Neuronal stem cell (in vitro differentiated cells): ENCODE data around the gene UBL7.

Source experiments
- DNase-seq: peaks from one replicate; pipeline ENCODE4 v3.0.0-alpha.2; 2013; ENCODE audit warnings: low spot score
- H2AFZ ChIP-seq: one replicate; pipeline ENCODE4 v1.6.1; 2013; ENCODE audit warnings: mild to moderate bottlenecking, low read length, inconsistent platforms
- H2AK5ac ChIP-seq: 2 replicates; pipeline ENCODE4 v1.6.1; 2013; ENCODE audit warnings: low read depth, mild to moderate bottlenecking, inconsistent platforms, low read length, moderate library complexity, mixed read lengths
- H2BK120ac ChIP-seq: 2 replicates; pipeline ENCODE4 v1.6.1; 2013; ENCODE audit warnings: low read depth, mild to moderate bottlenecking, inconsistent platforms, low read length, moderate library complexity, mixed read lengths
- H2BK12ac ChIP-seq: one replicate; pipeline ENCODE4 v1.6.1; 2013; ENCODE audit warnings: low read length, inconsistent platforms
- H2BK15ac ChIP-seq: 2 replicates; pipeline ENCODE4 v1.6.1; 2013; ENCODE audit warnings: mild to moderate bottlenecking, low read length, inconsistent platforms, mixed read lengths
- H2BK5ac ChIP-seq: one replicate; pipeline ENCODE4 v1.6.1; 2013; ENCODE audit warnings: inconsistent platforms, mild to moderate bottlenecking, low read length, moderate library complexity
- H3K14ac ChIP-seq: one replicate; pipeline ENCODE4 v1.6.1; 2013; ENCODE audit warnings: low read length, inconsistent platforms
- H3K18ac ChIP-seq: 2 replicates; pipeline ENCODE4 v1.6.1; 2013; ENCODE audit warnings: low read length, inconsistent platforms
- H3K23ac ChIP-seq: 2 replicates; pipeline ENCODE4 v1.6.1; 2013; ENCODE audit warnings: low read depth, mild to moderate bottlenecking, mixed read lengths, low read length, inconsistent platforms; ENCODE audit not compliant: poor library complexity
- H3K27ac ChIP-seq: replicated peaks from 3 replicates; pipeline ENCODE4 v1.5.1; 2013; ENCODE audit warnings: low read length, inconsistent platforms
- H3K27me3 ChIP-seq, 3 experiments: 2 replicates each; pipeline ENCODE4 v1.6.1; 2013; ENCODE audit warnings: low read length in 3 of 3, mild to moderate bottlenecking in 2 of 3, inconsistent platforms in 1 of 3, low read depth in 1 of 3, mixed read lengths in 1 of 3, moderate library complexity in 1 of 3; ENCODE audit not compliant: control insufficient read depth in 3 of 3, insufficient read depth in 3 of 3
- H3K36me3 ChIP-seq, 2 donors: replicated peaks in 1 of 2; 2 replicates each; pipeline ENCODE4 v1.6.1; 2013; ENCODE audit warnings: low read length in 2 of 2; ENCODE audit not compliant: control insufficient read depth in 2 of 2, insufficient read depth in 2 of 2
- H3K4ac ChIP-seq: 2 replicates; pipeline ENCODE4 v1.6.1; 2013; ENCODE audit warnings: inconsistent platforms, mild to moderate bottlenecking, low read length, moderate library complexity
- H3K4me1 ChIP-seq, 2 donors: 1 replicate in 1 of 2; 2 replicates in 1 of 2; pipeline ENCODE4 v1.6.1; 2013; ENCODE audit warnings: low read length in 2 of 2, low read depth in 1 of 2; ENCODE audit not compliant: control insufficient read depth in 2 of 2, insufficient read depth in 1 of 2
- H3K4me2 ChIP-seq: one replicate; pipeline ENCODE4 v1.6.1; 2013; ENCODE audit warnings: mild to moderate bottlenecking, low read length, inconsistent platforms; ENCODE audit not compliant: insufficient read depth, poor library complexity, severe bottlenecking
- H3K4me3 ChIP-seq, 2 donors: 2 replicates each; pipeline ENCODE4 v1.5.1; 2013; ENCODE audit warnings: low read length in 2 of 2, mild to moderate bottlenecking in 2 of 2, inconsistent platforms in 1 of 2, moderate library complexity in 1 of 2
- H3K79me1 ChIP-seq: one replicate; pipeline ENCODE4 v1.6.1; 2013; ENCODE audit warnings: low read depth, mild to moderate bottlenecking, inconsistent platforms, low read length, moderate library complexity
- H3K9ac ChIP-seq: one replicate; pipeline ENCODE4 v1.6.1; 2013; ENCODE audit warnings: mild to moderate bottlenecking, low read depth, low read length, inconsistent platforms; ENCODE audit not compliant: poor library complexity
- H3K9me3 ChIP-seq, 2 donors: replicated peaks in 1 of 2; 2 replicates each; pipeline versions ENCODE3 to v1.6.1; 2013; ENCODE audit warnings: low read length in 2 of 2, mild to moderate bottlenecking in 2 of 2, inconsistent platforms in 1 of 2, low read depth in 1 of 2, mixed read lengths in 1 of 2, moderate library complexity in 1 of 2; ENCODE audit not compliant: control insufficient read depth in 2 of 2, insufficient read depth in 1 of 2
- H4K8ac ChIP-seq: one replicate; pipeline ENCODE4 v1.6.1; 2013; ENCODE audit warnings: low read depth, mild to moderate bottlenecking, inconsistent platforms, low read length, moderate library complexity
- H4K91ac ChIP-seq: one replicate; pipeline ENCODE4 v1.6.1; 2013; ENCODE audit warnings: low read length, low read depth, mild to moderate bottlenecking, inconsistent platforms; ENCODE audit not compliant: poor library complexity
- WGBS, 2 donors: extraction: QIAGEN DNeasy Blood & Tissue Kit; methylation state at CpG; one replicate each; pipeline ENCODE4 v1.1.7; 2013; ENCODE audit warnings: missing lambda C conversion rate in 2 of 2, mixed read lengths in 1 of 2; ENCODE audit not compliant: insufficient read length in 2 of 2, insufficient replicate concordance in 1 of 2; ENCODE audit errors: extremely low coverage in 2 of 2; 5-methylcytosine and 5-hydroxymethylcytosine counted together

The UBL7 gene

DNA sequence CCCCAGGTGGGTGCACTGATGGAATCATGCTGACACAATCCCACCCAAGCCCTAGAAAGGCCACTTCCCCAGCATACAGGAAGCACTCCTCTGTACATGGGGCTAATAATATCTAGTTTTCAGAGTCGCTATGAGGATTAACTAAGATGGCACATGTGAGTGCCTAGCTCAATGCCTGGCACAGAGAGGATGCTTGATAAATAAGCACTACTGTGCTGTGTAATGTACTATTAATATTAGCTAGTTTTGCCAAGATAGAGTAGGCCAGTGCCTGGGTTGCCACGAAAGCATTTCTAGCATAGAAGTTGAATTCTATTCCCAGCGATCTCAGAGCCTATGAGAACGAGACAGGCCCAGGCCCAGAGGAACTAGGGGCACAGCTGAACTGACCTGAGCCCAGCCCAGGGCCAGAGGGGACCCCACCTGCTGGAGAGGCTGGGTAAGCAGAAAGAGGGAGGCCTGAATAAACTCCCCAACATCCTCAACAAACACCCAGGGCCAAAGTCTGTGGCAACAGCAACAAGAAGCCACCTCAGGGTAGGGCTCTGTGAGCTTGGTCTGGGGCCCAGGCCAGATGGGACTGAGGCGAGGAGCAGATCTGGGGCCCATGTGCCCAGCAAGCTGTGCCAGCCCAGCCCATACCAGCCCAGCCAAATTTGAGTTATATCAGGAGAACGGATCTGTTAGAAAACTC lies 19.6 kb downstream of the UBL7 start:
- DNase-seq: no peak
- no peak overlapping the region for H3K9ac ChIP-seq
- H3K79me1 ChIP-seq: no peaks in the 10 kb centered on the region
- H2AFZ ChIP-seq: no peak overlapping the region
- H3K4ac ChIP-seq: no peak overlapping the region
- no peak overlapping the region for H2BK12ac ChIP-seq
- no peak overlapping the region for H3K4me3 ChIP-seq
- no peak overlapping the region for H4K8ac ChIP-seq
- peaks cover 0 to 13% of the 10 kb centered on the region in 2 donors for H3K4me1 ChIP-seq
- WGBS, 2 donors: no CpG with 5 or more reads among the region's 6 CpGs
- no peak overlapping the region for H3K23ac ChIP-seq
- H3K27me3 ChIP-seq: peaks cover 0 to 18% (median 0%) of the 10 kb centered on the region in 3 experiments
- peaks cover 0 to 22% of the 10 kb centered on the region in 2 donors for H3K36me3 ChIP-seq
- H3K9me3 ChIP-seq: no peaks in the 10 kb centered on the region
- H3K14ac ChIP-seq: no peak overlapping the region
- no peak overlapping the region for H4K91ac ChIP-seq
- no peak overlapping the region for H2BK120ac ChIP-seq
- no peak overlapping the region for H3K27ac ChIP-seq
- H3K18ac ChIP-seq: no peak overlapping the region
- no peak overlapping the region for H2BK5ac ChIP-seq
- no peak overlapping the region for H2BK15ac ChIP-seq
- peak overlapping the region; percentile 41 for H2AK5ac ChIP-seq
- H3K4me2 ChIP-seq: no peak overlapping the region

GRCh38 chr15:74438721-74439316 lies 22.1 kb downstream of the UBL7 start:
- no CpG with 5 or more reads among the region's 2 CpGs for WGBS, 2 donors

GRCh38 chr15:74438206-74438605 lies 22.8 kb downstream of the UBL7 start:
- Histone ChIP-seq H4K91ac (no peak overlapping the region), H3K18ac (no peak overlapping the region), H4K8ac (no peak overlapping the region), H3K27me3 (peaks cover 0 to 35% (median 0%) of the 10 kb centered on the region in 3 experiments), H3K23ac (no peak overlapping the region), H2AK5ac (peak overlapping the region; percentile 72), H3K4me1 (peaks cover 13 to 18% of the 10 kb centered on the region in 2 donors), H3K4me3 (no peak overlapping the region), H3K9ac (no peak overlapping the region), H3K4ac (no peak overlapping the region), H2BK15ac (no peak overlapping the region), H2BK12ac (no peak overlapping the region), H2BK120ac (no peak overlapping the region), H3K4me2 (no peak overlapping the region), H2BK5ac (no peak overlapping the region), H3K14ac (peak overlapping the region; percentile 43), H3K79me1 (no peaks in the 10 kb centered on the region), H3K27ac (no peak overlapping the region), H3K9me3 (no peaks in the 10 kb centered on the region), H3K36me3 (no peaks in the 10 kb centered on the region), H2AFZ (no peak overlapping the region)
- DNase-seq: no peak
- no CpG with 5 or more reads among the region's 2 CpGs for WGBS, 2 donors

More at GRCh38 chr15:74438721-74439316, 22.1 kb downstream of the UBL7 start:
- H3K27ac ChIP-seq: no peak overlapping the region
- no peak overlapping the region for H4K91ac ChIP-seq
- no peak overlapping the region for H3K23ac ChIP-seq
- no peak overlapping the region for H3K18ac ChIP-seq
- H2BK12ac ChIP-seq: no peak overlapping the region
- no peak overlapping the region for H2AK5ac ChIP-seq
- peak; percentile 62 for DNase-seq
- peaks cover 13 to 22% of the 10 kb centered on the region in 2 donors for H3K4me1 ChIP-seq
- H4K8ac ChIP-seq: no peak overlapping the region
- H3K9me3 ChIP-seq: no peaks in the 10 kb centered on the region
- H2BK15ac ChIP-seq: no peak overlapping the region
- no peaks in the 10 kb centered on the region for H3K36me3 ChIP-seq
- H3K9ac ChIP-seq: no peak overlapping the region
- H3K79me1 ChIP-seq: no peaks in the 10 kb centered on the region
- H2AFZ ChIP-seq: no peak overlapping the region
- no peak overlapping the region for H3K4ac ChIP-seq
- H3K14ac ChIP-seq: no peak overlapping the region
- H3K4me2 ChIP-seq: no peak overlapping the region
- peaks cover 0 to 35% (median 0%) of the 10 kb centered on the region in 3 experiments for H3K27me3 ChIP-seq
- H3K4me3 ChIP-seq: no peak overlapping the region
- H2BK5ac ChIP-seq: no peak overlapping the region
- no peak overlapping the region for H2BK120ac ChIP-seq
